NT2/D1 (cell line): ENCODE data around the gene DCLK2.

Source experiments
- DNase-seq: peaks from one replicate; pipeline ENCODE4 v3.0.0-alpha.2; 2011; ENCODE audit warnings: low read depth, low spot score
- H3K27me3 ChIP-seq: 2 replicates; pipeline ENCODE4 v1.6.0; 2011; ENCODE audit warnings: mild to moderate bottlenecking; ENCODE audit not compliant: insufficient read length, insufficient read depth
- H3K36me3 ChIP-seq: 2 replicates; pipeline ENCODE4 v1.6.1; 2011; ENCODE audit warnings: mild to moderate bottlenecking, low read length, mixed read lengths; ENCODE audit not compliant: insufficient read depth, insufficient read length
- H3K4me1 ChIP-seq: 2 replicates; pipeline ENCODE4 v1.5.1; 2011; ENCODE audit not compliant: insufficient read depth, insufficient read length
- H3K4me3 ChIP-seq: 2 replicates; pipeline ENCODE4 v1.5.1; 2011; ENCODE audit warnings: low read depth; ENCODE audit not compliant: insufficient read length
- H3K9ac ChIP-seq: 2 replicates; pipeline ENCODE4 v1.6.0; 2011; ENCODE audit warnings: low read depth; ENCODE audit not compliant: insufficient read length
- H3K9me3 ChIP-seq: 2 replicates; pipeline ENCODE4 v1.5.1; 2011; ENCODE audit warnings: mild to moderate bottlenecking, low read length; ENCODE audit not compliant: insufficient read depth
- SUZ12 ChIP-seq: IDR thresholded peaks from 2 replicates; pipeline ENCODE4 v1.6.1; 2011; ENCODE audit not compliant: insufficient read length, insufficient read depth; ENCODE audit errors: extremely low read depth
- YY1 ChIP-seq: IDR thresholded peaks from 2 replicates; pipeline ENCODE4 v1.6.1; 2011; ENCODE audit not compliant: insufficient read length, insufficient read depth
- ZNF274 ChIP-seq: IDR thresholded peaks from 2 replicates; pipeline ENCODE4 v1.6.1; 2011; ENCODE audit warnings: mild to moderate bottlenecking, low read depth, low read length

DCLK2 gene

GRCh38 chr4:150251752-150252190 lies 173.5 kb downstream of the DCLK2 start:
- Histone ChIP-seq H3K36me3 (no peaks in the 10 kb centered on the region), H3K9ac (no peak overlapping the region), H3K27me3 (no peaks in the 10 kb centered on the region), H3K4me1 (peaks cover 2% of the 10 kb centered on the region), H3K4me3 (no peak overlapping the region), H3K9me3 (no peaks in the 10 kb centered on the region)
- no peak for DNase-seq
- TF ChIP-seq SUZ12: no peak
- TF ChIP-seq ZNF274: no peak
- TF ChIP-seq YY1: no peak

GRCh38 chr4:150252306-150252705 lies 174.1 kb downstream of the DCLK2 start:
- TF ChIP-seq ZNF274: no peak
- TF ChIP-seq YY1: no peak
- TF ChIP-seq SUZ12: no peak
- DNase-seq: no peak

GRCh38 chr4:150252741-150253140 lies 174.5 kb downstream of the DCLK2 start:
- no peaks in the 10 kb centered on the region for H3K36me3 ChIP-seq
- no peak overlapping the region for H3K9ac ChIP-seq
- DNase-seq: no peak
- H3K27me3 ChIP-seq: no peaks in the 10 kb centered on the region
- TF ChIP-seq YY1 (no peak), ZNF274 (no peak), SUZ12 (no peak)
- peaks cover 2% of the 10 kb centered on the region for H3K4me1 ChIP-seq
- H3K9me3 ChIP-seq: no peaks in the 10 kb centered on the region
- no peak overlapping the region for H3K4me3 ChIP-seq

More at GRCh38 chr4:150252306-150252705, 174.1 kb downstream of the DCLK2 start:
- H3K4me1 ChIP-seq: peaks cover 2% of the 10 kb centered on the region
- no peaks in the 10 kb centered on the region for H3K27me3 ChIP-seq
- H3K9ac ChIP-seq: no peak overlapping the region
- no peak overlapping the region for H3K4me3 ChIP-seq
- H3K36me3 ChIP-seq: no peaks in the 10 kb centered on the region
- H3K9me3 ChIP-seq: no peaks in the 10 kb centered on the region

- peaks cover 2% of the 10 kb centered on the region for H3K4me1 ChIP-seq
- H3K4me3 ChIP-seq: no peak overlapping the region
- no peak for DNase-seq
- H3K9me3 ChIP-seq: no peaks in the 10 kb centered on the region
- TF ChIP-seq SUZ12 (no peak), ZNF274 (no peak), YY1 (no peak)
- H3K27me3 ChIP-seq: no peaks in the 10 kb centered on the region
- H3K36me3 ChIP-seq: no peaks in the 10 kb centered on the region
- H3K9ac ChIP-seq: no peak overlapping the region
Measured at GRCh38 chr4:150253416-150253815, 175.2 kb downstream of the DCLK2 start.

GRCh38 chr4:150253965-150254630 lies 175.9 kb downstream of the DCLK2 start:
- H3K4me1 ChIP-seq: peaks cover 2% of the 10 kb centered on the region
- H3K36me3 ChIP-seq: no peaks in the 10 kb centered on the region
- H3K9me3 ChIP-seq: no peaks in the 10 kb centered on the region
- no peak for DNase-seq
- TF ChIP-seq ZNF274 (no peak), SUZ12 (no peak), YY1 (no peak)
- H3K9ac ChIP-seq: no peak overlapping the region
- H3K4me3 ChIP-seq: no peak overlapping the region
- no peaks in the 10 kb centered on the region for H3K27me3 ChIP-seq

GRCh38 chr4:150255610-150256224 lies 177.5 kb downstream of the DCLK2 start:
- TF ChIP-seq SUZ12: no peak
- TF ChIP-seq ZNF274: no peak
- no peak for TF ChIP-seq YY1
- H3K27me3 ChIP-seq: no peaks in the 10 kb centered on the region
- H3K9me3 ChIP-seq: no peaks in the 10 kb centered on the region
- H3K9ac ChIP-seq: no peak overlapping the region
- peaks cover 2% of the 10 kb centered on the region for H3K4me1 ChIP-seq
- DNase-seq: no peak
- no peak overlapping the region for H3K4me3 ChIP-seq
- H3K36me3 ChIP-seq: no peaks in the 10 kb centered on the region

GRCh38 chr4:150256225-150256620 lies 178.0 kb downstream of the DCLK2 start:
- H3K27me3 ChIP-seq: no peaks in the 10 kb centered on the region
- no peaks in the 10 kb centered on the region for H3K36me3 ChIP-seq
- no peak for TF ChIP-seq YY1
- no peak for TF ChIP-seq ZNF274
- no peak for TF ChIP-seq SUZ12
- no peak overlapping the region for H3K4me3 ChIP-seq
- peaks cover 2% of the 10 kb centered on the region for H3K4me1 ChIP-seq
- DNase-seq: no peak
- H3K9me3 ChIP-seq: no peaks in the 10 kb centered on the region
- no peak overlapping the region for H3K9ac ChIP-seq
